ENCODE results near the gene VIPAS39.

VIPAS39 gene

DNA sequence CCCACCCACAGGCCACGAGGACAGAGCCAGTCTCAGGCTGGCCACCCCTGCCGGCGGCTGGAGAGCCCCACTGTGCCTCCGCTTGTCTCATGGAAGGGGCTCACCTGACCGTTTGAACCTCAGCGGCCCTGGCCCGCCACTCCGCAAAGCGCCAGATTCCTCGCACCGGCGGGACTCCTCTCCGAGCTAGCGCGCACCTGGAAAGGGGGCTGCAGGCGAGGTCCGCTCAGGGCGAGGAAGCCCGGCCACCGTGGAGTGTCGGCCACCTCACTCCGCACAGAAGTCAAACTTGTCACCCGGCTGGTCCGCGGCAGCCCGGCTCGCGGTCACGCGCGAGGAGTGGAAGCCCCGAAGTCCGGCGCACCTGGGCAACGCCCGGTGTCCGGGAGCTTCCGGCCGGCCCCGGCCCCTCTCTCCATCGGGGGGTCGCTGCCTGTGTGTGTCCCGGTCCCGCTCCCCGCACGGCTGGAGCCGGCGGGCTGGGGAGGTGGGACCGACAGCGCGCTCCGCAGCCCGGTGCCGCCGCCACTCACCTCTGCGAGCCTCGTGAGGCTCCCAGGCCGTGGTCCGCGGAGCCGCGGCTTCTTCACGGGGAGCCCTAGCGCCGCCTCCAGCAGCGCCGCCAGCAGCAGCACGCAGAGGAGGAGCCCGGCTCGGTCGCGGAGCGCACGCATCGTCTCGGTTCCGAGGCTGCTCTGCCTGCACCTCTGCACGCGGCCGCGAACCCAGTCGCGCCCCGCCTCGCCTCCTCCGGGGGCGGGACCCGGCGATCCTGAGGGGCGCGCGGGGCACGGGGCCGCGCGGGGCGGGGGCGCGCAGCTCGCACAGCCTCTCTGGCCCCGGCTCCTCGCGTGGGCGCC lies 40.9 kb upstream of the VIPAS39 start, which contains the start of gene ISM2:
Gene ISM2 (minus strand): TSS at position 697 of the 860 bp plus-strand sequence. CDS start 23 bp downstream, at position 674.
- TF ChIP-seq, protein P1, sequence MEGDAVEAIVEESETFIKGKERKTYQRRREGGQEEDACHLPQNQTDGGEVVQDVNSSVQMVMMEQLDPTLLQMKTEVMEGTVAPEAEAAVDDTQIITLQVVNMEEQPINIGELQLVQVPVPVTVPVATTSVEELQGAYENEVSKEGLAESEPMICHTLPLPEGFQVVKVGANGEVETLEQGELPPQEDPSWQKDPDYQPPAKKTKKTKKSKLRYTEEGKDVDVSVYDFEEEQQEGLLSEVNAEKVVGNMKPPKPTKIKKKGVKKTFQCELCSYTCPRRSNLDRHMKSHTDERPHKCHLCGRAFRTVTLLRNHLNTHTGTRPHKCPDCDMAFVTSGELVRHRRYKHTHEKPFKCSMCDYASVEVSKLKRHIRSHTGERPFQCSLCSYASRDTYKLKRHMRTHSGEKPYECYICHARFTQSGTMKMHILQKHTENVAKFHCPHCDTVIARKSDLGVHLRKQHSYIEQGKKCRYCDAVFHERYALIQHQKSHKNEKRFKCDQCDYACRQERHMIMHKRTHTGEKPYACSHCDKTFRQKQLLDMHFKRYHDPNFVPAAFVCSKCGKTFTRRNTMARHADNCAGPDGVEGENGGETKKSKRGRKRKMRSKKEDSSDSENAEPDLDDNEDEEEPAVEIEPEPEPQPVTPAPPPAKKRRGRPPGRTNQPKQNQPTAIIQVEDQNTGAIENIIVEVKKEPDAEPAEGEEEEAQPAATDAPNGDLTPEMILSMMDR (IDR thresholded peaks at IDR 0.05; ENCODE audit: low read depth, low read length) = no peak
- TF ChIP-seq POLR2A (IDR thresholded peaks at IDR 0.05; ENCODE audit: extremely low read depth, insufficient read length) = no peak
- no peak for TF ChIP-seq MYC (IDR thresholded peaks at IDR 0.05; ENCODE audit: low read depth, low read length)
- TF ChIP-seq, protein P2, sequence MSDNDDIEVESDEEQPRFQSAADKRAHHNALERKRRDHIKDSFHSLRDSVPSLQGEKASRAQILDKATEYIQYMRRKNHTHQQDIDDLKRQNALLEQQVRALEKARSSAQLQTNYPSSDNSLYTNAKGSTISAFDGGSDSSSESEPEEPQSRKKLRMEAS (IDR thresholded peaks at IDR 0.05; ENCODE audit: low read depth, low read length) = no peak
- H3K4me3 ChIP-seq (ENCODE audit: low read depth, low read length) = no peak within 1 kb of the TSS
- DNase-seq (ENCODE audit: low read depth) = peak; percentile 31

DNA sequence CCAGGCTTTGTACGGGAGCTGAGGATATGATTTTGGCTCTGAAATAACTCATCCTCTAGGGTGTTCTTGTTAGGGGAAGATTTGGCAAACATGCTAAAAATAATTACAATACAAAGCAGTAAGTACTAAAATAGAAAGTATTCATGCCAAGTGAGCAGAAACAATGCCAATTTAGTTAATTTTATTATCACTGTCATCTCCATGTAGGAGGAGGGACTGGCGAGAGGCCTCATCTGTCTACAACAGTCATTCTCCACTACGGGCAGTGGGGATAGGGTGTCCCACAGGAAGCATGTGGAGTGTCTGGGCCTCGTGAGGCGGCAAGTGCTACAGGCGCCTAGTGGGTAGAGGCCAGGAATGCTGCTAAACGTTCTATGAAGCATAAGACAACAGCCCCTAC lies 37.9 kb upstream of the VIPAS39 start:
- DNase-seq (ENCODE audit: low read depth) = no peak
- no peak overlapping the region for H3K4me3 ChIP-seq (ENCODE audit: low read depth, low read length)
- TF ChIP-seq POLR2A (IDR thresholded peaks at IDR 0.05; ENCODE audit: extremely low read depth, insufficient read length) (no peak), MYC (IDR thresholded peaks at IDR 0.05; ENCODE audit: low read depth, low read length) (no peak)
- TF ChIP-seq, protein P2 (IDR thresholded peaks at IDR 0.05; ENCODE audit: low read depth, low read length) = no peak
- TF ChIP-seq, protein P1 (IDR thresholded peaks at IDR 0.05; ENCODE audit: low read depth, low read length) = no peak

DNA sequence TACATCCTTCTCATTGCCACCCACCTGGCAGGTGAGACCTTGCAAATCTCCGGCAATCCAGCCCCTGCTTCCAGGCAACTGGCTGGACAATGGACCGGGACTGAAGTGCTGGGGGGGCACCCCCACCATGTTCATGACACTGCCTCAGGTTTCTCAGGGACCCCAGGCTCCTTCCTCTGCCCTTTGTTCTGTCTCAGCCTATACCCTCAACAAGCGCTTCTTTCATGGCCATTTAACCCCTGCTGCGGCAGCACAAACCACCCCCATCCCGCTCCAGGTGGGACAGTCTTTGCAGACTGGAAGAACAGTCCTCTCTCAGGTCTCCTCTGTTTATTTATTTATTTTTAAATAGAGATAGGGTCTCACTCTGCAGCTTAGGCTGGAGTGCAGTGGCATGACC lies 33.7 kb upstream of the VIPAS39 start:
- DNase-seq (ENCODE audit: low read depth) = no peak
- TF ChIP-seq, protein P2 (IDR thresholded peaks at IDR 0.05; ENCODE audit: low read depth, low read length) = no peak
- TF ChIP-seq MYC (IDR thresholded peaks at IDR 0.05; ENCODE audit: low read depth, low read length) (no peak), POLR2A (IDR thresholded peaks at IDR 0.05; ENCODE audit: extremely low read depth, insufficient read length) (no peak)
- TF ChIP-seq, protein P1 (IDR thresholded peaks at IDR 0.05; ENCODE audit: low read depth, low read length) = no peak
- no peak overlapping the region for H3K4me3 ChIP-seq (ENCODE audit: low read depth, low read length)

DNA sequence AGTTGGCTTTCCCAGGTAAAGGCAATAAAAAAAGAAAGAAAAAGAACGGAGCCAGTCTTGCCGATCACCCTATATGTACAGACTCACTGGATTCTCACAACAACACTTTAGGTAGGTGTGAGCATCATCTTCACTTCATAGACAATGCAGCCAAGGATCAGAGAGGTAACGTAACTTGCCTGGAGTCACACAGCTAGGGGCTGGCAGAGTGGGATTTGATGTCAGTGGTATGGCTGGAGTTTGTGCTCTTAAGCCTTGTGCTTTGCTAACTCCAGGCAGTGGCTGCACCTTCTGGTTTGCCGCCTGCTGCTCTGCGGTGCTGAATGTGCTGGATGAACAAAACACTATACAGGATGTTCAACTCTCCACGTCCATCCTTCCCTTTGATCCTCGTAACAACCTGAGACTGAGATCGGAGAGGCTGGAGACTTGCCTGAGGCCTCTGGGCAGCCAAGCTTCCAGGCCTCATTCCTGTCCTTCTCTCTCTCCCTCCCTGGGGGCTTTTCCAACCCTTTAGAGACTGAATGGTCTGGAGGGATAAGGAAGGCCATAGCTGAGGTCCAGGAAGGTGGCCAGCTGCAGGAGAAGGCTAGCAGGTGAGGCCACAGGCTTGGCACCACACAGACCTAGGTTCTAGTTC lies 33.1 kb upstream of the VIPAS39 start:
- H3K4me3 ChIP-seq (ENCODE audit: low read depth, low read length) = no peak overlapping the region
- DNase-seq (ENCODE audit: low read depth) = no peak
- TF ChIP-seq, protein P1 (IDR thresholded peaks at IDR 0.05; ENCODE audit: low read depth, low read length) = no peak
- TF ChIP-seq MYC (IDR thresholded peaks at IDR 0.05; ENCODE audit: low read depth, low read length) = no peak
- TF ChIP-seq, protein P2 (IDR thresholded peaks at IDR 0.05; ENCODE audit: low read depth, low read length) = no peak
- TF ChIP-seq POLR2A (IDR thresholded peaks at IDR 0.05; ENCODE audit: extremely low read depth, insufficient read length) = no peak

DNA sequence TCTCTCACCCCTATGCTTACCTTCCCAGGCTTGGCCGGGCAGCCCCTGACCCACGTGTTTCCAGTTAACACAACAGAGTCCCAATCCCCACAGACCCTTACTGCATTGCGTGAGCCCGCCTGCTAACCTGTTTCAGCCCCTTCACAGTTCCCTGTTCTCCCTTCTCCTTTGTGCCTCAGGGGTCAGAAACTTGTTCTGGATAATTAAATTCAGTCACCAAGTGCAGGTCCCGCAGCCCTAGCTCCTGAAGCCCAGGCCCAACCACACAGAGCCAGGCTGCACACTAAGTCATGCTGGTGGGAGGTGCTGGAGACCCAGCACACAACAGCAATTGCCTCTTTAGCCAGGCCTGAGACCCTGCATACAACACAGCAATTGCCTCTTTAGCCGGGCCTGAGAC lies 31.6 kb upstream of the VIPAS39 start:
- TF ChIP-seq MYC (IDR thresholded peaks at IDR 0.05; ENCODE audit: low read depth, low read length) (no peak), POLR2A (IDR thresholded peaks at IDR 0.05; ENCODE audit: extremely low read depth, insufficient read length) (no peak)
- TF ChIP-seq, protein P1 (IDR thresholded peaks at IDR 0.05; ENCODE audit: low read depth, low read length) = no peak
- TF ChIP-seq, protein P2 (IDR thresholded peaks at IDR 0.05; ENCODE audit: low read depth, low read length) = no peak
- no peak overlapping the region for H3K4me3 ChIP-seq (ENCODE audit: low read depth, low read length)
- DNase-seq (ENCODE audit: low read depth) = no peak
